NT2/D1 (cell line): Measurements from ENCODE around the gene ADAMTS15.

Experiments
- DNase-seq: peaks from one replicate; pipeline ENCODE4 v3.0.0-alpha.2; 2011; ENCODE audit warnings: low read depth, low spot score
- H3K27me3 ChIP-seq: 2 replicates; pipeline ENCODE4 v1.6.0; 2011; ENCODE audit warnings: mild to moderate bottlenecking; ENCODE audit not compliant: insufficient read length, insufficient read depth
- H3K36me3 ChIP-seq: 2 replicates; pipeline ENCODE4 v1.6.1; 2011; ENCODE audit warnings: mild to moderate bottlenecking, low read length, mixed read lengths; ENCODE audit not compliant: insufficient read depth, insufficient read length
- H3K4me1 ChIP-seq: 2 replicates; pipeline ENCODE4 v1.5.1; 2011; ENCODE audit not compliant: insufficient read depth, insufficient read length
- H3K4me3 ChIP-seq: 2 replicates; pipeline ENCODE4 v1.5.1; 2011; ENCODE audit warnings: low read depth; ENCODE audit not compliant: insufficient read length
- H3K9ac ChIP-seq: 2 replicates; pipeline ENCODE4 v1.6.0; 2011; ENCODE audit warnings: low read depth; ENCODE audit not compliant: insufficient read length
- H3K9me3 ChIP-seq: 2 replicates; pipeline ENCODE4 v1.5.1; 2011; ENCODE audit warnings: mild to moderate bottlenecking, low read length; ENCODE audit not compliant: insufficient read depth
- SUZ12 ChIP-seq: IDR thresholded peaks from 2 replicates; pipeline ENCODE4 v1.6.1; 2011; ENCODE audit not compliant: insufficient read length, insufficient read depth; ENCODE audit errors: extremely low read depth
- YY1 ChIP-seq: IDR thresholded peaks from 2 replicates; pipeline ENCODE4 v1.6.1; 2011; ENCODE audit not compliant: insufficient read length, insufficient read depth
- ZNF274 ChIP-seq: IDR thresholded peaks from 2 replicates; pipeline ENCODE4 v1.6.1; 2011; ENCODE audit warnings: mild to moderate bottlenecking, low read depth, low read length

The ADAMTS15 gene

GRCh38 chr11:130473056-130473794 lies 24.8 kb downstream of the ADAMTS15 start:
- Histone ChIP-seq H3K4me3 (no peak overlapping the region), H3K9me3 (no peaks in the 10 kb centered on the region), H3K9ac (no peak overlapping the region), H3K4me1 (no peaks in the 10 kb centered on the region), H3K36me3 (peaks cover 26% of the 10 kb centered on the region), H3K27me3 (no peaks in the 10 kb centered on the region)
- TF ChIP-seq YY1 (no peak), SUZ12 (no peak), ZNF274 (no peak)
- DNase-seq = no peak

- H3K36me3 ChIP-seq = peaks cover 26% of the 10 kb centered on the region
Observed at GRCh38 chr11:130473795-130474377, 25.4 kb downstream of the ADAMTS15 start.

GRCh38 chr11:130474637-130475400 lies 26.4 kb downstream of the ADAMTS15 start:
- DNase-seq = no peak
- TF ChIP-seq SUZ12 (no peak), YY1 (no peak), ZNF274 (no peak)
- H3K27me3 ChIP-seq = no peaks in the 10 kb centered on the region
- no peaks in the 10 kb centered on the region for H3K4me1 ChIP-seq
- H3K9ac ChIP-seq = no peak overlapping the region
- no peaks in the 10 kb centered on the region for H3K9me3 ChIP-seq
- peaks cover 26% of the 10 kb centered on the region for H3K36me3 ChIP-seq
- H3K4me3 ChIP-seq = no peak overlapping the region

More at GRCh38 chr11:130473795-130474377, 25.4 kb downstream of the ADAMTS15 start:
- no peaks in the 10 kb centered on the region for H3K27me3 ChIP-seq
- no peaks in the 10 kb centered on the region for H3K9me3 ChIP-seq
- no peak overlapping the region for H3K9ac ChIP-seq
- H3K4me3 ChIP-seq = no peak overlapping the region
- no peaks in the 10 kb centered on the region for H3K4me1 ChIP-seq
- no peak for DNase-seq
- TF ChIP-seq SUZ12 (no peak), ZNF274 (no peak), YY1 (no peak)

- H3K9me3 ChIP-seq = no peaks in the 10 kb centered on the region
- no peak overlapping the region for H3K9ac ChIP-seq
- H3K4me1 ChIP-seq = no peaks in the 10 kb centered on the region
- DNase-seq = no peak
- H3K4me3 ChIP-seq = no peak overlapping the region
- peaks cover 26% of the 10 kb centered on the region for H3K36me3 ChIP-seq
- no peaks in the 10 kb centered on the region for H3K27me3 ChIP-seq
- no peak for TF ChIP-seq ZNF274
- TF ChIP-seq YY1 = no peak
- TF ChIP-seq SUZ12 = no peak
Observed at GRCh38 chr11:130475426-130476053, 27.1 kb downstream of the ADAMTS15 start.

GRCh38 chr11:130476200-130476921 lies 27.9 kb downstream of the ADAMTS15 start:
- no peaks in the 10 kb centered on the region for H3K4me1 ChIP-seq
- peaks cover 21% of the 10 kb centered on the region for H3K36me3 ChIP-seq
- TF ChIP-seq SUZ12 (no peak), YY1 (no peak), ZNF274 (no peak)
- H3K27me3 ChIP-seq = no peaks in the 10 kb centered on the region
- H3K9ac ChIP-seq = no peak overlapping the region
- no peak for DNase-seq
- H3K4me3 ChIP-seq = no peak overlapping the region
- H3K9me3 ChIP-seq = no peaks in the 10 kb centered on the region

GRCh38 chr11:130476922-130477491 lies 28.6 kb downstream of the ADAMTS15 start:
- Histone ChIP-seq H3K4me1 (no peaks in the 10 kb centered on the region), H3K27me3 (no peaks in the 10 kb centered on the region), H3K4me3 (no peak overlapping the region), H3K36me3 (peaks cover 16% of the 10 kb centered on the region), H3K9ac (no peak overlapping the region), H3K9me3 (no peaks in the 10 kb centered on the region)
- TF ChIP-seq ZNF274 = no peak
- TF ChIP-seq YY1 = no peak
- no peak for TF ChIP-seq SUZ12
- DNase-seq = no peak
